Hepatocyte (in vitro differentiated cells): ENCODE data around the gene EDA.

ENCODE experiments used
- CTCF ChIP-seq: fragments of 200-600 bp; sonication (generic); IDR thresholded peaks from 2 replicates; pipeline ENCODE4 v1.5.1; 2016; ENCODE audit warnings: antibody characterized with exemption, mild to moderate bottlenecking; ENCODE audit not compliant: poor library complexity
- EZH2 ChIP-seq: fragments of 200-600 bp; sonication (generic); IDR thresholded peaks from 2 replicates; pipeline ENCODE4 v1.6.1; 2016; ENCODE audit warnings: antibody characterized with exemption, mild to moderate bottlenecking, borderline replicate concordance
- EZH2phosphoT487 ChIP-seq: fragments of 200-600 bp; sonication (generic); IDR thresholded peaks from one replicate; pipeline ENCODE4 v1.6.1; 2018; ENCODE audit warnings: antibody characterized with exemption, mild to moderate bottlenecking, low read depth, moderate library complexity; ENCODE audit not compliant: unreplicated experiment, severe bottlenecking

GRCh38 chrX:70049406-70049805 is 433.5 kb downstream of the EDA start:
- TF ChIP-seq CTCF (no peak), EZH2 (no peak), EZH2phosphoT487 (no peak)
